HEK293T (cell line): Measurements from ENCODE around the gene ZNF485.
"Not testable (repeated sequence)": the region's sequence is repeated elsewhere in the genome, so short reads cannot be mapped to it uniquely, and the experiment has no call there.

Experiments
- CTCF ChIA-PET: fragments of 350-600 bp; formaldehyde crosslinking; extraction: SDS; loops from one replicate; lab custom pipeline; 2021; ENCODE audit warnings: antibody characterized with exemption, inconsistent platforms; lab: Yijun Ruan, JAX
- POLR2A ChIA-PET: fragments of 350-600 bp; formaldehyde crosslinking; extraction: SDS; loops from one replicate; lab custom pipeline; 2020; ENCODE audit warnings: antibody characterized with exemption, inconsistent platforms; lab: Yijun Ruan, JAX
- DNase-seq: peaks from one replicate; pipeline ENCODE4 v3.0.0; 2012; ENCODE audit warnings: mixed read lengths; ENCODE audit errors: extremely low spot score
- ARNT ChIP-seq: fragments of 450-650 bp; IDR thresholded peaks from 2 replicates; pipeline ENCODE4 v1.6.1; 2017; ENCODE audit warnings: mild to moderate bottlenecking
- BHLHE40 ChIP-seq: fragments of 450-650 bp; IDR thresholded peaks from 2 replicates; pipeline ENCODE4 v1.6.1; 2016; ENCODE audit warnings: mild to moderate bottlenecking, moderate library complexity, borderline replicate concordance
- CTBP1 ChIP-seq: fragments of 450-650 bp; IDR thresholded peaks from 2 replicates; pipeline ENCODE4 v1.6.1; 2016; ENCODE audit warnings: borderline replicate concordance
- ELF4 ChIP-seq: fragments of 450-650 bp; IDR thresholded peaks from 2 replicates; pipeline ENCODE4 v1.6.1; 2017; ENCODE audit warnings: antibody characterized with exemption
- FOXA1 ChIP-seq: fragments of 450-650 bp; IDR thresholded peaks from 2 replicates; pipeline ENCODE4 v1.6.1; 2016; ENCODE audit warnings: mild to moderate bottlenecking
- FOXK2 ChIP-seq: fragments of 450-650 bp; IDR thresholded peaks from 2 replicates; pipeline ENCODE4 v1.6.1; 2016; ENCODE audit warnings: mild to moderate bottlenecking
- FOXM1 ChIP-seq: fragments of 450-650 bp; IDR thresholded peaks from 2 replicates; pipeline ENCODE4 v1.6.1; 2017; ENCODE audit warnings: mild to moderate bottlenecking, borderline replicate concordance
- HDGF ChIP-seq: fragments of 450-650 bp; IDR thresholded peaks from 2 replicates; pipeline ENCODE4 v1.6.1; 2017; ENCODE audit warnings: antibody characterized with exemption, borderline replicate concordance
- L3MBTL2 ChIP-seq: fragments of 450-650 bp; conservative IDR thresholded peaks from 2 replicates; pipeline ENCODE4 v1.6.1; 2016; ENCODE audit warnings: mild to moderate bottlenecking
- LEF1 ChIP-seq: fragments of 450-650 bp; IDR thresholded peaks from 2 replicates; pipeline ENCODE4 v1.6.1; 2017; ENCODE audit warnings: mild to moderate bottlenecking, borderline replicate concordance
- NFRKB ChIP-seq: fragments of 450-650 bp; IDR thresholded peaks from 2 replicates; pipeline ENCODE4 v1.6.1; 2016; ENCODE audit warnings: mild to moderate bottlenecking, moderate library complexity
- SP1 ChIP-seq: fragments of 450-650 bp; IDR thresholded peaks from 2 replicates; pipeline ENCODE4 v1.6.1; 2017
- SUZ12 ChIP-seq: fragments of 450-650 bp; IDR thresholded peaks from 2 replicates; pipeline ENCODE4 v1.6.1; 2016; ENCODE audit warnings: mild to moderate bottlenecking
- TARDBP ChIP-seq: fragments of 450-650 bp; IDR thresholded peaks from 2 replicates; pipeline ENCODE4 v1.6.1; 2016
- ZNF384 ChIP-seq: fragments of 450-650 bp; IDR thresholded peaks from 2 replicates; pipeline ENCODE4 v1.6.1; 2016
- TF ChIP-seq, protein P1 (sequence below): fragments of 450-650 bp; IDR thresholded peaks from 2 replicates; pipeline ENCODE4 v1.6.1; 2016

ZNF485 gene

GRCh38 chr10:43591303-43591904 is 14.8 kb upstream of the ZNF485 start:
- DNase-seq: no peak
- no peak for TF ChIP-seq ZNF384
- TF ChIP-seq NFRKB: no peak
- no peak for TF ChIP-seq ELF4
- TF ChIP-seq FOXM1: no peak
- no peak for TF ChIP-seq CTBP1
- TF ChIP-seq TARDBP: no peak
- TF ChIP-seq SUZ12: no peak
- no peak for TF ChIP-seq FOXK2
- no peak for TF ChIP-seq HDGF
- TF ChIP-seq SP1: no peak
- TF ChIP-seq L3MBTL2: no peak
- TF ChIP-seq ARNT: no peak
- no peak for TF ChIP-seq BHLHE40
- TF ChIP-seq FOXA1: no peak
- ChIA-PET POLR2A (no interaction called here), CTCF (interaction anchor here (1.4 kb wide), 1 partner anchor 11 kb away, joined by 3 read pairs; no protein-coding TSS in a partner anchor)

GRCh38 chr10:43594944-43595589 is 11.2 kb upstream of the ZNF485 start:
- TF ChIP-seq SUZ12 (no peak), LEF1 (no peak), TARDBP (no peak), ELF4 (no peak), FOXA1 (no peak), FOXM1 (no peak), BHLHE40 (no peak), FOXK2 (no peak), SP1 (no peak), L3MBTL2 (no peak), CTBP1 (no peak), ARNT (no peak), ZNF384 (no peak), NFRKB (no peak), HDGF (no peak)
- TF ChIP-seq, protein P1, sequence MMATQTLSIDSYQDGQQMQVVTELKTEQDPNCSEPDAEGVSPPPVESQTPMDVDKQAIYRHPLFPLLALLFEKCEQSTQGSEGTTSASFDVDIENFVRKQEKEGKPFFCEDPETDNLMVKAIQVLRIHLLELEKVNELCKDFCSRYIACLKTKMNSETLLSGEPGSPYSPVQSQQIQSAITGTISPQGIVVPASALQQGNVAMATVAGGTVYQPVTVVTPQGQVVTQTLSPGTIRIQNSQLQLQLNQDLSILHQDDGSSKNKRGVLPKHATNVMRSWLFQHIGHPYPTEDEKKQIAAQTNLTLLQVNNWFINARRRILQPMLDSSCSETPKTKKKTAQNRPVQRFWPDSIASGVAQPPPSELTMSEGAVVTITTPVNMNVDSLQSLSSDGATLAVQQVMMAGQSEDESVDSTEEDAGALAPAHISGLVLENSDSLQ: no peak
- CTCF ChIA-PET: no interaction called here
- no peak for DNase-seq
- POLR2A ChIA-PET: no interaction called here

DNA sequence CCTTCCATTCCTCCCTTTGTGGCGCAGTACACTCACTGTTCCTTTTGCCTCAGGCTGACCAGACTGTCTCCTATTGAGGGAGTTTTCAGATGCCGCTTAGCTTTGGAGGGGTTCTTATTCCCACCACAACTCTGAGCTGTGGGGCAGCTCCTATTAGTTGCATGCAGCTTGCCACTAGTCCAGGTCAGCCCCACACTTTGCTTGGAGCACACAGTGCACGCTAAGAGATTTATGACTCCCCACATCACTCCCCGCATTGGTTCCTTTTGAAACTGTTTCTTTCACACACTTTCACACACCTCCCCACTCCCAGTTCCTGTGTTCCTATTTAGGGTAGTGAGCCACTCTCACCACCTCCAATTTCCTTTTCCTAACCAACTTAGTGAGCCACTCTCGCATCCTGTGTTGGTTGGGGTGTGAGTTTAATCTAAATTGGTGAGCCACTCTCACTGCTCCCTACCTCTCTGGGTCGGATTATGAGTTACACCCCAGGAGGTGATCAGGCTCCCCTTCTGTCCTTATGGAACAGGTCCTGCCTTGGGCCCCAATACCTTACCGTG is 10.4 kb upstream of the ZNF485 start:
- ChIA-PET CTCF (no interaction called here), POLR2A (no interaction called here)
- DNase-seq: no peak
- TF ChIP-seq FOXA1 (no peak), ZNF384 (no peak), HDGF (no peak), FOXM1 (no peak), BHLHE40 (no peak), ARNT (no peak), LEF1 (no peak), L3MBTL2 (no peak)

- ChIA-PET CTCF (no interaction called here), POLR2A (no interaction called here)
- no peak for DNase-seq
- TF ChIP-seq SP1 (no peak), FOXA1 (no peak), ARNT (no peak), LEF1 (no peak), HDGF (no peak), L3MBTL2 (no peak), FOXK2 (no peak)
- TF ChIP-seq, protein P1: no peak
These were observed 9.7 kb upstream of the ZNF485 start for GRCh38 chr10:43596546-43596945.

- no peak for DNase-seq
- POLR2A ChIA-PET: interaction anchor here (1.1 kb wide), 1 partner anchor 8 kb away, joined by 4 read pairs; no protein-coding TSS in a partner anchor
- CTCF ChIA-PET: no interaction called here
- TF ChIP-seq FOXA1 (no peak), CTBP1 (no peak), ARNT (no peak), FOXK2 (no peak), SP1 (no peak), NFRKB (no peak), L3MBTL2 (no peak), HDGF (no peak), FOXM1 (no peak), TARDBP (no peak)
- TF ChIP-seq, protein P1: no peak
These were observed 7.8 kb upstream of the ZNF485 start for GRCh38 chr10:43598446-43598845.

DNA sequence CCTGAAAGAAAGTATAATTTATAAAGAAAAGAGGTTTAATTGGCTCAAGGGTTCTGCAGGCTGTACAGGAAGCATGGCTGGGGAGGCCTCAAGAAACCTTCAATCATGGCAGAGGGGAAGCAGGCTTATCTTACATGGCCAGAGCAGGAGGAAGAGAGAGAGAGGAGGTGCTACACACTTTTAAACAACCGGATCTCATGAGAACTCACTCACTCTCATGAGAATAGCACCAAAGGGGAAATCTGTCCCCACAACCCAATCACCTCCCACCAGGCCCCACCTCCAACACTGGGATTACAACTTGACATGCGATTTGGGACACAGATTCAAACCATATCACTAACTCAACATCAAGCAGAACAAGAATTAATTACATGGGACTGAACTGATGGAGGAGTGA is 6.9 kb upstream of the ZNF485 start:
- ChIA-PET CTCF (no interaction called here), POLR2A (no interaction called here)
- DNase-seq: no peak
- TF ChIP-seq ELF4: no peak
- TF ChIP-seq L3MBTL2: no peak
- TF ChIP-seq FOXK2: no peak
- TF ChIP-seq SUZ12: no peak
- TF ChIP-seq SP1: no peak
- TF ChIP-seq TARDBP: no peak
- no peak for TF ChIP-seq LEF1
- no peak for TF ChIP-seq CTBP1
- TF ChIP-seq HDGF: no peak
- no peak for TF ChIP-seq BHLHE40
- TF ChIP-seq ARNT: no peak
- TF ChIP-seq, protein P1: no peak
- TF ChIP-seq NFRKB: no peak

DNA sequence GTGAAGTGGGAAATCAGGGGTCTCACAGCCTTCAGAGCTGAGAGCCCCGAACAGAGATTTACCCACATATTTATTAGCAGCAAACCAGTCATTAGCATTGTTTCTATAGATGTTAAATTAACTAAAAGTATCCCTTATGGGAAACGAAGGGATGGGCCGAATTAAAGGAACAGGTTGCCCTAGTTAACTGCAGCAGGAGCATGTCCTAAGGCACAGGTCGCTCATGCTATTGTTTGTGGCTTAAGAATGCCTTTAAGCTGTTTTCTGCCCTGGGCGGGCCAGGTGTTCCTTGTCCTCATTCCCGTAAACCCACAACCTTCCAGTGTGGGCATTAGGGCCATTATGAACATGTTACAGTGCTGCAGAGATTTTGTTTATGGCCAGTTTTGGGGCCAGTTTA is 4.7 kb upstream of the ZNF485 start:
- POLR2A ChIA-PET: not testable (repeated sequence)

More for the DNA sequence above, 4.7 kb upstream of the ZNF485 start:
- DNase-seq, CTCF ChIA-PET: not testable (repeated sequence)
